Fibroblast of lung (primary cell): ENCODE measurements around the gene OR1A2.
"Not testable (repeated sequence)": the region's sequence is repeated elsewhere in the genome, so short reads cannot be mapped to it uniquely, and the experiment has no call there.

Experiments used
- CTCF ChIP-seq, 2 donors: IDR thresholded peaks in 1 of 2; conservative IDR thresholded peaks in 1 of 2; 1 replicate in 1 of 2; 2 replicates in 1 of 2; pipeline ENCODE4 v1.5.1; 2011 to 2012; ENCODE audit warnings: low read length in 2 of 2, control low read depth in 1 of 2, inconsistent platforms in 1 of 2, low read depth in 1 of 2, mild to moderate bottlenecking in 1 of 2
- EZH2 ChIP-seq: IDR thresholded peaks from 2 replicates; pipeline ENCODE4 v1.5.1; 2012; ENCODE audit warnings: low read length, control low read depth, mild to moderate bottlenecking; ENCODE audit errors: missing control alignments

- TF ChIP-seq CTCF (conservative IDR thresholded peaks at IDR 0.05 in 1 of 2, IDR thresholded peaks at IDR 0.05 in 1 of 2; ENCODE audit: low read depth in 1 of 2, low read length in 2 of 2); EZH2: not testable (repeated sequence)
Measured at GRCh38 chr17:3238685-3239084, 41.4 kb downstream of the OR1A2 start.
